ENCODE measurements around the gene HLA-DQA2. TPM values are rescaled to one million over a fixed set of nuclear protein-coding genes. Genes with fewer than 3 reads are reported as not detected.

HLA-DQA2 gene
- polyA plus RNA-seq, 1 donor (not counting 4 experiments of a cell fraction or from before 2014, with no cell fraction given), result not detected

- DNase-seq (ENCODE audit: low read depth, low spot score), result no peak
- H3K27me3 ChIP-seq (ENCODE audit: control insufficient read depth, extremely low read depth, insufficient read depth, low read length), result peaks cover 9% of the 10 kb centered on the region
These were observed 49.1 kb downstream of the HLA-DQA2 start for GRCh38 chr6:32790306-32790705.

DNA sequence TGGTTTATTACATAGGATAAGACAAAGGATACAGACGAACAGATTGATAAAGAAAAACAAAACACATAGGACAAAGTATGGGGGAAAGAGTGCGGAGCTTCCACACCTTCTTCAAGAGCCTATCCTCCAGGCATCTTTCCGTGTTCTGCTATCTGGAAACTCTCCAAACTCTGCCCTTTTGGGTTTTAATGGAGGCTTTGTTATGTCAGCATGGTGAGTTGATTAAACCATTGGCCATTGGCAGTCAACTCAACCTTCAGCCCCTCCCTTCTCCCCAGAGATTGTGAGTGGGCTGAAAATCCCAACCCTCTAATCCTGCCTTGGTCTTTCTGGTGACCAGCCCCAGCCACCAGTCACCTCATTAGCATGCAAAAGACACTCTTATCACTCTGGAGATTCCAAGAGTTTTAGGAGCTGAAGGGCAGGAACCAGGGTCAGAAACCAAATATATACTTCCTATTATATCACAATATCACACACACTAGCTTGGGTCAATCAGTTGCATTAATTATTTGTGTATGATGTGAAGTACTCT lies 51.8 kb downstream of the HLA-DQA2 start:
- TF ChIP-seq, protein P1, sequence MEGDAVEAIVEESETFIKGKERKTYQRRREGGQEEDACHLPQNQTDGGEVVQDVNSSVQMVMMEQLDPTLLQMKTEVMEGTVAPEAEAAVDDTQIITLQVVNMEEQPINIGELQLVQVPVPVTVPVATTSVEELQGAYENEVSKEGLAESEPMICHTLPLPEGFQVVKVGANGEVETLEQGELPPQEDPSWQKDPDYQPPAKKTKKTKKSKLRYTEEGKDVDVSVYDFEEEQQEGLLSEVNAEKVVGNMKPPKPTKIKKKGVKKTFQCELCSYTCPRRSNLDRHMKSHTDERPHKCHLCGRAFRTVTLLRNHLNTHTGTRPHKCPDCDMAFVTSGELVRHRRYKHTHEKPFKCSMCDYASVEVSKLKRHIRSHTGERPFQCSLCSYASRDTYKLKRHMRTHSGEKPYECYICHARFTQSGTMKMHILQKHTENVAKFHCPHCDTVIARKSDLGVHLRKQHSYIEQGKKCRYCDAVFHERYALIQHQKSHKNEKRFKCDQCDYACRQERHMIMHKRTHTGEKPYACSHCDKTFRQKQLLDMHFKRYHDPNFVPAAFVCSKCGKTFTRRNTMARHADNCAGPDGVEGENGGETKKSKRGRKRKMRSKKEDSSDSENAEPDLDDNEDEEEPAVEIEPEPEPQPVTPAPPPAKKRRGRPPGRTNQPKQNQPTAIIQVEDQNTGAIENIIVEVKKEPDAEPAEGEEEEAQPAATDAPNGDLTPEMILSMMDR (optimal IDR thresholded peaks at IDR 0.05 in 1 of 3, IDR thresholded peaks at IDR 0.05 in 1 of 3, conservative IDR thresholded peaks at IDR 0.05 in 1 of 3; ENCODE audit: extremely low read depth in 1 of 3, insufficient read depth in 2 of 3, low read length in 3 of 3), result no peak
- TF ChIP-seq EZH2 (IDR thresholded peaks at IDR 0.05; ENCODE audit: low read length), result no peak
- dilution Hi-C loops (cut with MboI; ENCODE audit: extremely low pct_ligation_motif_present, low sequenced_read_pairs), result no loop called here
- H3K27ac ChIP-seq (ENCODE audit: control insufficient read depth, insufficient read depth, low read length), result no peak overlapping the region
- FAIRE-seq, result no peak
- H3K9ac ChIP-seq (ENCODE audit: control insufficient read depth, extremely low read depth, insufficient read depth, low read length), result no peak overlapping the region
- no peak overlapping the region for H3K4me2 ChIP-seq (ENCODE audit: control insufficient read depth, extremely low read depth, insufficient read depth, low read depth, low read length)
- no peaks in the 10 kb centered on the region for H3K9me3 ChIP-seq (ENCODE audit: control insufficient read depth, low read depth, low read length)
- DNase-seq (ENCODE audit: low read depth, low spot score), result no peak
- no peak overlapping the region for H3K4me3 ChIP-seq (ENCODE audit: control insufficient read depth in 2 of 3, extremely low read depth in 1 of 3, insufficient read depth in 2 of 3, low read depth in 1 of 3, low read length in 3 of 3)
- no peak overlapping the region for H2AFZ ChIP-seq (ENCODE audit: control insufficient read depth, low read length)
- no peaks in the 10 kb centered on the region for H3K79me2 ChIP-seq (ENCODE audit: control insufficient read depth, insufficient read depth, low read length)
- peaks cover 9% of the 10 kb centered on the region for H3K27me3 ChIP-seq (ENCODE audit: control insufficient read depth, extremely low read depth, insufficient read depth, low read length)
- peaks cover 16% of the 10 kb centered on the region for H3K4me1 ChIP-seq (ENCODE audit: control insufficient read depth, extremely low read depth, insufficient read depth, low read length)
- H3K9me1 ChIP-seq (ENCODE audit: control insufficient read depth, extremely low read depth, insufficient read depth, low read length), result no peaks in the 10 kb centered on the region
- H4K20me1 ChIP-seq (ENCODE audit: control insufficient read depth, extremely low read depth, insufficient read depth, low read length), result no peaks in the 10 kb centered on the region
- no peaks in the 10 kb centered on the region for H3K36me3 ChIP-seq (ENCODE audit: control insufficient read depth in 2 of 2, extremely low read depth in 1 of 2, insufficient read depth in 2 of 2, low read length in 2 of 2)

More at GRCh38 chr6:32790306-32790705, 49.1 kb downstream of the HLA-DQA2 start:
- Histone ChIP-seq H3K9me1 (ENCODE audit: control insufficient read depth, extremely low read depth, insufficient read depth, low read length) (no peaks in the 10 kb centered on the region), H3K9ac (ENCODE audit: control insufficient read depth, extremely low read depth, insufficient read depth, low read length) (no peak overlapping the region), H3K36me3 (ENCODE audit: control insufficient read depth in 2 of 2, extremely low read depth in 1 of 2, insufficient read depth in 2 of 2, low read length in 2 of 2) (no peaks in the 10 kb centered on the region), H3K4me3 (ENCODE audit: control insufficient read depth in 2 of 3, extremely low read depth in 1 of 3, insufficient read depth in 2 of 3, low read depth in 1 of 3, low read length in 3 of 3) (no peak overlapping the region), H3K9me3 (ENCODE audit: control insufficient read depth, low read depth, low read length) (no peaks in the 10 kb centered on the region), H2AFZ (ENCODE audit: control insufficient read depth, low read length) (no peak overlapping the region), H3K79me2 (ENCODE audit: control insufficient read depth, insufficient read depth, low read length) (no peaks in the 10 kb centered on the region), H4K20me1 (ENCODE audit: control insufficient read depth, extremely low read depth, insufficient read depth, low read length) (no peaks in the 10 kb centered on the region), H3K27ac (ENCODE audit: control insufficient read depth, insufficient read depth, low read length) (no peak overlapping the region), H3K4me2 (ENCODE audit: control insufficient read depth, extremely low read depth, insufficient read depth, low read depth, low read length) (peak overlapping the region; percentile 51), H3K4me1 (ENCODE audit: control insufficient read depth, extremely low read depth, insufficient read depth, low read length) (peaks cover 11% of the 10 kb centered on the region)
- dilution Hi-C loops (cut with MboI; ENCODE audit: extremely low pct_ligation_motif_present, low sequenced_read_pairs), result no loop called here
- peak; percentile 80 for FAIRE-seq
- TF ChIP-seq, protein P1 (optimal IDR thresholded peaks at IDR 0.05 in 1 of 3, IDR thresholded peaks at IDR 0.05 in 1 of 3, conservative IDR thresholded peaks at IDR 0.05 in 1 of 3; ENCODE audit: extremely low read depth in 1 of 3, insufficient read depth in 2 of 3, low read length in 3 of 3), result no peak
- no peak for TF ChIP-seq EZH2 (IDR thresholded peaks at IDR 0.05; ENCODE audit: low read length)
